Rectal smooth muscle tissue (tissue), 1 donor: Measurements from ENCODE around the gene ARMC9.
"Not testable (repeated sequence)": the region's sequence is repeated elsewhere in the genome, so short reads cannot be mapped to it uniquely, and the experiment has no call there.

Experiments
- H3K27ac ChIP-seq: one replicate; pipeline ENCODE4 v1.7.0; 2013; ENCODE audit warnings: low read depth, low read length, inconsistent platforms
- H3K27me3 ChIP-seq: one replicate; pipeline ENCODE4 v1.7.0; 2013; ENCODE audit warnings: low read length; ENCODE audit not compliant: control insufficient read depth, insufficient read depth
- H3K36me3 ChIP-seq: one replicate; pipeline ENCODE4 v1.7.0; 2013; ENCODE audit warnings: low read length; ENCODE audit not compliant: control insufficient read depth, insufficient read depth
- H3K4me1 ChIP-seq: one replicate; pipeline ENCODE4 v1.7.0; 2013; ENCODE audit warnings: low read length; ENCODE audit not compliant: control insufficient read depth, insufficient read depth
- H3K4me3 ChIP-seq: one replicate; pipeline ENCODE4 v1.7.0; 2013; ENCODE audit warnings: low read length
- H3K9ac ChIP-seq: one replicate; pipeline ENCODE4 v1.7.0; 2013; ENCODE audit warnings: low read length

ARMC9 gene

DNA sequence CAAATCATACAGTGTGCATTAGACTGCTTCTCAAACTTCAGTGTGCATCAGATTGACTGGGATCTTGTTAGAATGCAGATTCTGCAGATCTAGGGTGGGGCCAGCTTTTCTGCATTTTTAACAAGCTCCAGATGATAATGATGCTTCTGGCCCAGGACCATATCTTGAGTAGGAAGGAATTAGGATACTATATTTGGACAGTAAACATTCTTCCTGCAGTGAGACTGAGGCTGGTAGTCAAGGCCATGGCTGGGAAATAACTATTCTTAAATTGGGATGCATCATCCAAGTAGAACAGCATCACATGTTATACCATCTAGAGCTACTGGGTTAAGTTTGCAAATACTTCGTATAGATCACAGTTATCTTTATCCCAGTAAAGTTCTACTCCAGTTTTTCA lies 28.4 kb upstream of the ARMC9 start:
- H3K27me3 ChIP-seq = no peaks in the 10 kb centered on the region
- peaks cover 3% of the 10 kb centered on the region for H3K4me1 ChIP-seq
- no peak overlapping the region for H3K27ac ChIP-seq
- peaks cover 12% of the 10 kb centered on the region for H3K36me3 ChIP-seq
- H3K9ac ChIP-seq = no peak overlapping the region
- H3K4me3 ChIP-seq = no peak overlapping the region

DNA sequence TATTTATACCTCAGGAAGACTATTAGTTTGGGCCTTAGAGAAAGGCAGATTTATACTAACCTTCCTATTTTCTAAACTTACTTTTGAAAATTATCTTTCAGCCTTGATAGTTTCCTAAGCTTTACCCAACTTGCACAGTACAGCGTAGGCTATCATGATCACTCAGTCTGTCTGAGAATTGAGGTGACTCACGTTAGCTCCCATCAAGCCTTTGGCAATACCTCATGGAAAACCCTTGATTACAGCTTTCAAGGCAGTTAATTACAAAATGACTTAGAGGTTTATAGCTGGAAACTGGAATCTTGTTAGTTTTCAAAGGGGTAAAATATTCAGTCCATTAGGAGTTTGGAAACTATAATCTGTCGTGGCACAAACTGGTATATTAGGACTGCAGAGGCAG lies 26.4 kb upstream of the ARMC9 start:
- Histone ChIP-seq H3K36me3 (peaks cover 10% of the 10 kb centered on the region), H3K4me1 (peaks cover 3% of the 10 kb centered on the region), H3K27ac (no peak overlapping the region), H3K4me3 (no peak overlapping the region), H3K27me3 (no peaks in the 10 kb centered on the region), H3K9ac (no peak overlapping the region)

DNA sequence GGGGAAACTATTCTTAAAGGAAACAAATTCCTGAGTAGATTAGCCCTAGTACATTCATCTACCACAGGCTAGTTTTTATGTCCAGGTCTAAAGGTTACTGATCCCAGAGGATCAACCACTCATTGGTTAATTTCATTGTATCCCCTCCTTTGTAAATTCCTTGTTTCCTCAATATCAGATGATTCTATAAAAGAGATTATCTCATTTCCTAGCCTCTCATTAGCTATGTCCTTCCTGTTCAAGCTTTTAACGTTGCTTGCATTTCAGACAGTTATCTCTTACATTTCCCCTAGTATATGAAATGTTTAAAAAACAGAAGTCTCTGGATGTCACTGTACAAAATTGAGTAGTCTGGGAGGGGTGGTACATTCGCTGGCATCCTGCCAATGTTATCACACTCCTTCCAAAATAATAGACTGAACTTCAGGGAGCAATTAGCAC lies 24.2 kb upstream of the ARMC9 start:
- H3K36me3 ChIP-seq = peaks cover 7% of the 10 kb centered on the region
- H3K9ac ChIP-seq = no peak overlapping the region
- no peaks in the 10 kb centered on the region for H3K27me3 ChIP-seq
- peaks cover 3% of the 10 kb centered on the region for H3K4me1 ChIP-seq
- no peak overlapping the region for H3K27ac ChIP-seq
- no peak overlapping the region for H3K4me3 ChIP-seq

DNA sequence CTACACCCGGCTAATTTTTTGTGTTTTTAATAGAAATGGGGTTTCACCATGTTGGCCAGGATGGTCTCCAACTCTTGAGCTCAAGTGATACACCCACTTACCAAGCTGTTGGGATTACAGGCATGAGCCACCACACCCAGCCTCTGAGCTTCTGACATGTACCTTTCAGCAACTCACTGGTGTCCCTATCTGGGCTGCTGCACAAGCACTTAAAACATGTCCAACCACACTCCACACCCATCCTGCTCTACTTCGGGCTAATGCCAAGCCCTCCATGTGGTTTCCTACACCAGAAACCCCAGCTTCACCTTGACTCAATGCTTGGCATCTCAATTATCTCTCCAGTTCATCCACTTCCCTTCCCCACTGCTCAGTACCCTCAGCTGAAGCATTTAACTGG lies 22.4 kb upstream of the ARMC9 start:
- Histone ChIP-seq H3K36me3 (peaks cover 2% of the 10 kb centered on the region), H3K4me1 (no peaks in the 10 kb centered on the region), H3K27me3 (no peaks in the 10 kb centered on the region), H3K9ac (no peak overlapping the region), H3K4me3 (no peak overlapping the region), H3K27ac (no peak overlapping the region)

DNA sequence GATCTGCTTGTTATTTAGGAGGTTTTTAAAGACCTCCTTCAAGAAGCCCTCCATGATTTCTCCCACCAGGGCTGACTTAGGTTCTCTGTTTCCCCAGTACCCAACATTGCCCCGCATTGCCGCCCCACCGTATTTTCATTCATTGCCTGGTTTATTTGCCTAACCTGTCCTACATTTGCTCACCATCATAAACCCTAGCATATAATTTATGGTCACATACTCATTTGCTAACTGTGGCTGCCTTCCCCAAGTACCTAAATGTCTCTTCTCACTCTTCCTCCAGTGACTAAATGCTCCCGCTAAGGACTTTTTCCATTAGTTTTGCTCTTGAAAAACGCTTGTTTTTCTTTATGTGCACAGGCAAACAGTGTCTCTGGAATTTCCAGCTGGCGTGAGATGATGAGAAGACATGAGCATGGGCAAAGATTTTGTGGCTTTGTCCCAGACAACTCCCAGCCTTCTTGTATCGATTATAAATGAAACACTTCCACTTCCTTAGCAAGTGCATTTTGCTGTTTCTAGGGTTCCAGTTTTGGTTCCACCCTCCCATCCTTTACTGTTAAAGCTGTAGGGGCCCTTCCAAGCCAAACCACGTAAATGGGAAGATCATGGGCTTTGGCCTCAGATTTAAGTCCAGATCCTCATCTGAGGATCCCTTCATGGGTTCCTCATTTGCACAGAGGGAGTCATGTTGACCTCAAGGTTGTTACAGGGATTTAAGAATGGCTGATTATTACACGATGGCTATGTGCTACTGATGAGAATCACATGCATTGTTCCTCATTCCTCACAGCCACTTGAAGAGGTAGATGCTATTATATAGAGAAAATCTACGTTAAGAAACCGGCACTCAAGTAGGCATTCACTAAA lies 21.0 kb upstream of the ARMC9 start:
- Histone ChIP-seq H3K27ac (no peak overlapping the region), H3K4me3 (no peak overlapping the region), H3K36me3 (no peaks in the 10 kb centered on the region), H3K9ac (no peak overlapping the region), H3K27me3 (no peaks in the 10 kb centered on the region), H3K4me1 (no peaks in the 10 kb centered on the region)

DNA sequence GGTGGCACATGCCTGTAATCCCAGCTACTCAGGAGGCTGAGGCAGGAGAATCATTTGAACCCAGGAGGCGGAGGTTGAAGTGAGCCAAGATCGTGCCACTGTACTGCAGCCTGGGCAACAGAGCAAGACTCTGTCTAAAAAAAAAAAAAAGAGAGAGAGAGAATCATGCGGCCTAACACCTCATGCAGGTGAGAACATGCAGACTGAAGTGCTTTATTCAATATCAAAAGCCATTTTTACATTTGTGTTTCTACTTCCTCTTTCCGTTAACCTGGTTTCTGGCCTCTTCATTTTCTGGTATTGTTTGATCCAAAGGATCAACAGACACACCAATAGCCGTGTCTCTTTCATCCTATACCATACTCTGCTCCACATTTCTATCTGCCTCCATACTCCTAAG lies 19.6 kb upstream of the ARMC9 start:
- H3K4me3 ChIP-seq, H3K27ac ChIP-seq, H3K27me3 ChIP-seq, H3K36me3 ChIP-seq, H3K9ac ChIP-seq, H3K4me1 ChIP-seq: not testable (repeated sequence)

DNA sequence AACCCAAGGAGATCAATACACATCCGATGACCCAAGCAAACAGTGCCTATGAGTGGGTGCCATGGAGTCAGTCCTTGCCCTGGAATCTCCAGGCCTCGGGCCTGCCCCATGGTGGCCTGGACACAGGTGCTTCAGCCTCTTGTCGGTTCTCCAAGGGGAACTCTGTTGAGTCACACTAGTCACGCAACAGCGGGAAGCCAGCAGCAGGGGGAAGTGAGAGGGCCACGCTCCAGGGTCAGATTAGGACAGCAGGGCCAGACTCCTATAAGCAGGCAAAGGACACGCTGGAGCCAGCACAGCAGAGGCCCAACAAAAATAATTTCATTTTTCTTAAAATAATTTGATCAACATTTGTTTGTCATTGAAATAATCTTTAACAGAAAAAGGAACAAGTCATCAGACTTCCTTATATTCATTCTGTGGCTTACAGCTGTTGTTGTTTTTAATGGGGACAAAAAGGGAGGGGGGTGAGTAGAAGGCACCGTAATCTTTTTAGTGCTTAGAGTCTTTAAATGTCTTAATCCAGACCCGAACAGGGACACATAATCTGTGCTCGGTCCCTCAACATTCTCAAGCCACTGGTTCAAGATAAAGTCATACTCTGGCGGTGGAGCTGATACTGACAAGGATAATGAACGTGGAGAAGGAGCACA lies 16.4 kb upstream of the ARMC9 start:
- H3K9ac ChIP-seq = no peak overlapping the region
- H3K27me3 ChIP-seq = no peaks in the 10 kb centered on the region
- H3K36me3 ChIP-seq = no peaks in the 10 kb centered on the region
- H3K4me3 ChIP-seq = no peak overlapping the region
- H3K27ac ChIP-seq = no peak overlapping the region
- peaks cover 6% of the 10 kb centered on the region for H3K4me1 ChIP-seq

DNA sequence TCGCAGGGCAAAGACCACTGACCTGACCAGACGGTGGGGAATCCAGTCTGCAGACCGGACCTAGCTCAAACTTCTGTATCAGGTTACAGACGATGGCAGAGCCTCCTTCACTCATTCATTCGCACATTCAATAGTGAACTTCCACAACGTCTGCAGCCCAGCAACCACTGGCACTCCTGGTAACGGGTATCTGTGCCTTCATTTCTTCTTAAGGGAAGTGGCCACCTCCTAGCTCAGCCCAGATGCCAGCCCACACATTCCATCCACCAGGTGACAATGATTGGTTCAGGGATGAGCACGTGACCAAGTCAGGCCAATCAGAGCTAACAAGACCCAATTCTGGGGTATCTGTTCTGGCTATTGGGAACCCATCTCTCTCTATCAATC lies 15.9 kb upstream of the ARMC9 start:
- Histone ChIP-seq H3K27ac (no peak overlapping the region), H3K4me3 (no peak overlapping the region), H3K4me1 (peaks cover 6% of the 10 kb centered on the region), H3K36me3 (no peaks in the 10 kb centered on the region), H3K9ac (no peak overlapping the region), H3K27me3 (no peaks in the 10 kb centered on the region)

DNA sequence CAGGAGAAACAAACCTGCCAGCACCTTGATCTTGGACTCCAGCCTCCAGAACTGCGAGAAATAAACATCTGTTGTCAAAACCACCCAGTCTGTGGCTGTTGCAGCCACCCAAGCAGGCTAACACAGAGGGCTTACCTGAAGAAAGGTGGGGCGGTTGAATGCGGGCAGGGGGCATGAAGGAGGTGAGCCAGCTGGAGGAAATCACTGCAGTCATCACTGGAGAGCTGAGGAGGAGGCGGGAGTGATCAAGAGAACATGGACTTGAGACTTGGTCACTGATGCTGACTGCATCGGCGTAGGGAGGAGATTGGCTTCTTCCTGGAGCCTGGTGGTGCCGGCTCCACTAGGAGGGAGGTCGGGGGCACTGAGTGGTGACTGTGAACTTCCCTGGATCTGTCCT lies 14.6 kb upstream of the ARMC9 start:
- H3K27me3 ChIP-seq = no peaks in the 10 kb centered on the region
- H3K27ac ChIP-seq = no peak overlapping the region
- H3K4me3 ChIP-seq = no peak overlapping the region
- no peaks in the 10 kb centered on the region for H3K36me3 ChIP-seq
- no peak overlapping the region for H3K9ac ChIP-seq
- peaks cover 6% of the 10 kb centered on the region for H3K4me1 ChIP-seq

DNA sequence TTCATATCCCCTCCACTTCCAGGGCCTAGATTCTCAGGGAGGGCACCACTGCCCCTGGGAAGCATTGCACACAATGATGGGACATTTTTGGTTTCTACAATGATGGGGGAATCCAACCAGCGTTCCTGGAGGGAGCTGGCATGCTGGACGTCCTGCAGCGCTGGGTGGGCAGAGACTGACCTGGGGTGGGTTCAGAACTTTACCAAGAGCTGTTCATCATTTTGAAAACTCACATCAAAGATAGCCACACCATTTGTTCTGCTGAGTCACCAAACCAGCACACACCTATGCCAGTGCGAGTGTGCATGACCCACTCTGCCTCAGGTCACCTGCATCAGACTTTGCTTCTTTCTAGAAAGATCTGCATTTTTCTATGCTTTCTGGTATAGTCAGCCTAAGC lies 14.1 kb upstream of the ARMC9 start:
- no peak overlapping the region for H3K9ac ChIP-seq
- no peak overlapping the region for H3K4me3 ChIP-seq
- no peak overlapping the region for H3K27ac ChIP-seq
- no peaks in the 10 kb centered on the region for H3K27me3 ChIP-seq
- peaks cover 6% of the 10 kb centered on the region for H3K4me1 ChIP-seq
- H3K36me3 ChIP-seq = no peaks in the 10 kb centered on the region

DNA sequence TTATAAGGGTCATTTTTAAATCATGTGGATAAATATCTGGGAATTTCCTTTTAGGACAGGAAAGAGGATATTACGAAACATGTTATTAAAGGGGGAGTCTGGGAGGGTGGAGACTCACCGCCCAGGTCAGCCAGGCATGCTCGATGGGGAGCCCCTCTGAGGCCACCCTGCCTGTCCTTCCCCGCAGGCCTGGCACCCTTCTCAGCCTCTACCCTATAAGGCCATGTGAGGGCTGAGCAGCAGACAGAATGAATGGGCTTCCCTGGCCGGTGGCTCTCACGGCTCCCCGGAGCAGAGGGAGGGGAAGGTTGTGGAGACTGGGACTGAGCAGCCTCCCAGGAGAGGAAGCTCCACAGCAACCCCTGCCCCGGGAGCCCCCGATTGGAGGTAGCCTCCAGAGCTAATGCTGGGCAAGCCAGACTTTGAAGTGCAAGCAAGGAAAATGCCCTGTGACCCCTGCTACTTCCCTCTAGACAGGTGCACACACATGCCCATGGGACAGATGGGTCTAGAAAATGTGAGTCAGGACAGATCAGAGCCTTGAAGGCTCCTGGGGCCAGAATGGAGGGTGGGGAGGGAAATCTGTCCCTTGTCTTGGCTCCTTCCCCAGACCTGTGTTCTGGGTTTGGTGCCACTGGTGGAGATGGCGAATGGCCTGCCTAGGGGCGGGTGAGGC lies 13.2 kb upstream of the ARMC9 start:
- Histone ChIP-seq H3K4me1 (peaks cover 6% of the 10 kb centered on the region), H3K4me3 (no peak overlapping the region), H3K27me3 (no peaks in the 10 kb centered on the region), H3K36me3 (no peaks in the 10 kb centered on the region), H3K27ac (no peak overlapping the region), H3K9ac (no peak overlapping the region)

DNA sequence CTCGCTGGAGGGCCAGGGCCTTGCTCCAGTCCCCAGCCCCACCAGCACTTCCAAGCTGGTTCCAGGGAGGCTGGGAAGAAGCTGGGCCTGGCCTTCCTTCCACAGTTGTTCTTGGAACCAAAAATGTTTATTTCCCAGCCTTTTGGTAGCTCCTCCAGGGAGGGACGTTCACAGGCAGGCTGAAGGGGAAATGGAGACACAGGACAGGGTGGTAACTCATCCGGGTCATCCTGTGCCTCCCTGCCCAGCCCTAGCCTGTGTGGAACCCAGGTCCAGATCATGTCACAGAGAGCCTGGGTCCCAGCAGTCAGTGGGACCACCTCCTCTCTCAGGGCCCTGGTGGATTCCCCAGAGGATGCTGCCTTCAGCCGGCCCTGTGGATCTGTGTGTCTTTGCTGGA lies 12.5 kb upstream of the ARMC9 start:
- no peaks in the 10 kb centered on the region for H3K36me3 ChIP-seq
- H3K9ac ChIP-seq = no peak overlapping the region
- no peak overlapping the region for H3K27ac ChIP-seq
- no peak overlapping the region for H3K4me3 ChIP-seq
- no peaks in the 10 kb centered on the region for H3K27me3 ChIP-seq
- H3K4me1 ChIP-seq = peaks cover 6% of the 10 kb centered on the region
